Stimulated activated CD4-positive, alpha-beta T cell treated with anti-CD3 and anti-CD28 coated beads, TNF-alpha, amount 100 ng/mL, for 1 hour (primary cell): ENCODE results near the gene DOCK6.
"Not testable (repeated sequence)": the region's sequence is repeated elsewhere in the genome, so short reads cannot be mapped to it uniquely, and the experiment has no call there.

Experiments used
- DNase-seq, 3 donors: peaks; one replicate each; pipeline ENCODE4 v3.0.0-alpha.2; 2020; ENCODE audit warnings: low read depth in 3 of 3, low spot score in 1 of 3

The DOCK6 gene

GRCh38 chr19:11177592-11177991 is 84.7 kb downstream of the DOCK6 start:
- no peak for DNase-seq

- no peak for DNase-seq
Measured at GRCh38 chr19:11176466-11177193, 85.7 kb downstream of the DOCK6 start.

GRCh38 chr19:11175920-11176319 is 86.4 kb downstream of the DOCK6 start:
- no peak for DNase-seq

- DNase-seq: no peak
Measured at GRCh38 chr19:11174336-11174735, 88.0 kb downstream of the DOCK6 start.

- no peak for DNase-seq
Measured at GRCh38 chr19:11173516-11174155, 88.7 kb downstream of the DOCK6 start.

GRCh38 chr19:11172576-11172975 is 89.7 kb downstream of the DOCK6 start:
- DNase-seq: no peak

GRCh38 chr19:11171144-11171543 is 91.2 kb downstream of the DOCK6 start:
- DNase-seq: no peak

GRCh38 chr19:11169896-11170678 is 92.2 kb downstream of the DOCK6 start:
- no peak for DNase-seq

- DNase-seq: no peak
Measured at GRCh38 chr19:11168568-11168967, 93.8 kb downstream of the DOCK6 start.

GRCh38 chr19:11166281-11167142 is 95.8 kb downstream of the DOCK6 start:
- no peak for DNase-seq

- DNase-seq: no peak
Measured at GRCh38 chr19:11165486-11166030, 96.8 kb downstream of the DOCK6 start.

GRCh38 chr19:11164879-11165406 is 97.4 kb downstream of the DOCK6 start:
- DNase-seq: no peak

- no peak for DNase-seq
Measured at GRCh38 chr19:11164296-11164695, 98.0 kb downstream of the DOCK6 start.

GRCh38 chr19:11160440-11160768 is 101.9 kb downstream of the DOCK6 start:
- DNase-seq: not testable (repeated sequence)

GRCh38 chr19:11159598-11160439 is 102.5 kb downstream of the DOCK6 start:
- no peak for DNase-seq

GRCh38 chr19:11155373-11156120 is 106.8 kb downstream of the DOCK6 start, which contains the start of gene SPC24:
Gene SPC24 (minus strand): TSS chr19:11155782. CDS start chr19:11155776, 6 bp downstream.
- DNase-seq: peak; percentile 71 to 76 (median 74)

GRCh38 chr19:11154683-11155047 is 107.7 kb downstream of the DOCK6 start:
- DNase-seq: no peak

- DNase-seq: no peak
Measured at GRCh38 chr19:11152318-11153062, 109.8 kb downstream of the DOCK6 start.
